Measurements from ENCODE around the gene TBX19.

- TF ChIP-seq CTCF (IDR thresholded peaks at IDR 0.05), result no peak
- no peak for TF ChIP-seq POLR2A (IDR thresholded peaks at IDR 0.05)
These were observed 79.7 kb downstream of the TBX19 start for GRCh38 chr1:168360151-168361021.

Measured in Peyer's patch (tissue), 4 donors.